Measurements from ENCODE around the gene ANKRD17. TPM values are rescaled to one million over a fixed set of nuclear protein-coding genes. Genes with fewer than 3 reads are reported as not detected.
A peak's percentile ranks its signal among the peaks of the same experiment; 100 is the strongest.

The ANKRD17 gene
- total RNA-seq, 1 donor from 2014 or later: 91.9 TPM

- no peak overlapping the region for H3K27ac Mint-ChIP-seq (ENCODE audit: unreplicated experiment)
- H3K27me3 ChIP-seq (ENCODE audit: insufficient read depth, low read length): no peaks in the 10 kb centered on the region
- H3K79me2 ChIP-seq (ENCODE audit: insufficient read depth, low read length): peaks cover 91% of the 10 kb centered on the region
Observed at GRCh38 chr4:73220815-73221214, 37.8 kb downstream of the ANKRD17 start.

GRCh38 chr4:73213916-73214653 is 44.5 kb downstream of the ANKRD17 start:
- Histone ChIP-seq H3K4me2 (ENCODE audit: low read length) (peak overlapping the region; percentile 35), H3K27ac (ENCODE audit: low read depth, low read length) (peak overlapping the region; percentile 13), H3K36me3 (ENCODE audit: insufficient read depth, low read length) (no peaks in the 10 kb centered on the region), H4K20me1 (ENCODE audit: insufficient read depth, low read length) (peaks cover 73% of the 10 kb centered on the region), H3K79me2 (ENCODE audit: insufficient read depth, low read length) (peaks cover 99% of the 10 kb centered on the region), H2AFZ (ENCODE audit: low read depth, low read length) (no peak overlapping the region), H3K27me3 (ENCODE audit: insufficient read depth, low read length) (no peaks in the 10 kb centered on the region), H3K4me3 (ENCODE audit: insufficient read depth, low read depth, low read length) (no peak overlapping the region), H3K9me3 (ENCODE audit: insufficient read depth, low read depth, low read length) (no peaks in the 10 kb centered on the region), H3K9ac (ENCODE audit: low read length) (no peak overlapping the region), H3K4me1 (ENCODE audit: insufficient read depth, low read length) (peaks cover 5% of the 10 kb centered on the region)
- Mint-ChIP-seq H3K9me3 (ENCODE audit: unreplicated experiment) (no peaks in the 10 kb centered on the region), H3K4me3 (ENCODE audit: unreplicated experiment) (no peak overlapping the region), H3K4me1 (ENCODE audit: low read depth, unreplicated experiment) (peaks cover 21% of the 10 kb centered on the region), H3K27ac (ENCODE audit: unreplicated experiment) (peak overlapping the region; percentile 14), H3K36me3 (ENCODE audit: low read depth, unreplicated experiment) (no peaks in the 10 kb centered on the region), H3K27me3 (ENCODE audit: low read depth, unreplicated experiment) (no peaks in the 10 kb centered on the region)
- FAIRE-seq: no peak
- no peak for TF ChIP-seq EZH2 (IDR thresholded peaks at IDR 0.05; ENCODE audit: insufficient read depth, low read length)
- TF ChIP-seq CTCF (IDR thresholded peaks at IDR 0.05; ENCODE audit: insufficient read depth, low read depth, low read length): no peak
- DNase-seq (ENCODE audit: low read depth): peak; percentile 49

More at GRCh38 chr4:73220815-73221214, 37.8 kb downstream of the ANKRD17 start:
- Mint-ChIP-seq H3K27me3 (ENCODE audit: low read depth, unreplicated experiment) (no peaks in the 10 kb centered on the region), H3K4me1 (ENCODE audit: low read depth, unreplicated experiment) (peaks cover 10% of the 10 kb centered on the region), H3K36me3 (ENCODE audit: low read depth, unreplicated experiment) (no peaks in the 10 kb centered on the region), H3K9me3 (ENCODE audit: unreplicated experiment) (no peaks in the 10 kb centered on the region), H3K4me3 (ENCODE audit: unreplicated experiment) (no peak overlapping the region)
- peak overlapping the region; percentile 84 for H3K4me2 ChIP-seq (ENCODE audit: low read length)
- H3K4me3 ChIP-seq (ENCODE audit: insufficient read depth, low read depth, low read length): no peak overlapping the region
- no peak for TF ChIP-seq CTCF (IDR thresholded peaks at IDR 0.05; ENCODE audit: insufficient read depth, low read depth, low read length)
- no peak for TF ChIP-seq EZH2 (IDR thresholded peaks at IDR 0.05; ENCODE audit: insufficient read depth, low read length)
- peaks cover 11% of the 10 kb centered on the region for H3K4me1 ChIP-seq (ENCODE audit: insufficient read depth, low read length)
- no peak overlapping the region for H2AFZ ChIP-seq (ENCODE audit: low read depth, low read length)
- H3K9me3 ChIP-seq (ENCODE audit: insufficient read depth, low read depth, low read length): no peaks in the 10 kb centered on the region
- H3K36me3 ChIP-seq (ENCODE audit: insufficient read depth, low read length): no peaks in the 10 kb centered on the region
- FAIRE-seq (no peak), DNase-seq (ENCODE audit: low read depth) (no peak)
- H3K9ac ChIP-seq (ENCODE audit: low read length): no peak overlapping the region
- H4K20me1 ChIP-seq (ENCODE audit: insufficient read depth, low read length): peaks cover 48% of the 10 kb centered on the region
- H3K27ac ChIP-seq (ENCODE audit: low read depth, low read length): no peak overlapping the region
